ENCODE results near the gene TNFRSF9. TPM values are rescaled to one million over a fixed set of nuclear protein-coding genes. Genes with fewer than 3 reads are reported as not detected.

The TNFRSF9 gene
- total RNA-seq, 1 experiment from 2014 or later, result not detected

- TF ChIP-seq, protein P1, sequence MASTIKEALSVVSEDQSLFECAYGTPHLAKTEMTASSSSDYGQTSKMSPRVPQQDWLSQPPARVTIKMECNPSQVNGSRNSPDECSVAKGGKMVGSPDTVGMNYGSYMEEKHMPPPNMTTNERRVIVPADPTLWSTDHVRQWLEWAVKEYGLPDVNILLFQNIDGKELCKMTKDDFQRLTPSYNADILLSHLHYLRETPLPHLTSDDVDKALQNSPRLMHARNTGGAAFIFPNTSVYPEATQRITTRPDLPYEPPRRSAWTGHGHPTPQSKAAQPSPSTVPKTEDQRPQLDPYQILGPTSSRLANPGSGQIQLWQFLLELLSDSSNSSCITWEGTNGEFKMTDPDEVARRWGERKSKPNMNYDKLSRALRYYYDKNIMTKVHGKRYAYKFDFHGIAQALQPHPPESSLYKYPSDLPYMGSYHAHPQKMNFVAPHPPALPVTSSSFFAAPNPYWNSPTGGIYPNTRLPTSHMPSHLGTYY (CRISPR knock-in tag; IDR thresholded peaks at IDR 0.05), result no peak
- TF ChIP-seq, protein P2, sequence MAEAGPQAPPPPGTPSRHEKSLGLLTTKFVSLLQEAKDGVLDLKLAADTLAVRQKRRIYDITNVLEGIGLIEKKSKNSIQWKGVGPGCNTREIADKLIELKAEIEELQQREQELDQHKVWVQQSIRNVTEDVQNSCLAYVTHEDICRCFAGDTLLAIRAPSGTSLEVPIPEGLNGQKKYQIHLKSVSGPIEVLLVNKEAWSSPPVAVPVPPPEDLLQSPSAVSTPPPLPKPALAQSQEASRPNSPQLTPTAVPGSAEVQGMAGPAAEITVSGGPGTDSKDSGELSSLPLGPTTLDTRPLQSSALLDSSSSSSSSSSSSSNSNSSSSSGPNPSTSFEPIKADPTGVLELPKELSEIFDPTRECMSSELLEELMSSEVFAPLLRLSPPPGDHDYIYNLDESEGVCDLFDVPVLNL (CRISPR knock-in tag; IDR thresholded peaks at IDR 0.05; ENCODE audit: borderline replicate concordance, low read depth), result no peak
- no peak for TF ChIP-seq IRF2 (CRISPR knock-in tag; IDR thresholded peaks at IDR 0.05; ENCODE audit: borderline replicate concordance, low read depth)
- TF ChIP-seq ATF1 (CRISPR knock-in tag; IDR thresholded peaks at IDR 0.05), result no peak
- no peak for TF ChIP-seq JUN (CRISPR knock-in tag; IDR thresholded peaks at IDR 0.05)
- TF ChIP-seq AR (CRISPR knock-in tag; IDR thresholded peaks at IDR 0.05), result no peak
- TF ChIP-seq, protein P3, sequence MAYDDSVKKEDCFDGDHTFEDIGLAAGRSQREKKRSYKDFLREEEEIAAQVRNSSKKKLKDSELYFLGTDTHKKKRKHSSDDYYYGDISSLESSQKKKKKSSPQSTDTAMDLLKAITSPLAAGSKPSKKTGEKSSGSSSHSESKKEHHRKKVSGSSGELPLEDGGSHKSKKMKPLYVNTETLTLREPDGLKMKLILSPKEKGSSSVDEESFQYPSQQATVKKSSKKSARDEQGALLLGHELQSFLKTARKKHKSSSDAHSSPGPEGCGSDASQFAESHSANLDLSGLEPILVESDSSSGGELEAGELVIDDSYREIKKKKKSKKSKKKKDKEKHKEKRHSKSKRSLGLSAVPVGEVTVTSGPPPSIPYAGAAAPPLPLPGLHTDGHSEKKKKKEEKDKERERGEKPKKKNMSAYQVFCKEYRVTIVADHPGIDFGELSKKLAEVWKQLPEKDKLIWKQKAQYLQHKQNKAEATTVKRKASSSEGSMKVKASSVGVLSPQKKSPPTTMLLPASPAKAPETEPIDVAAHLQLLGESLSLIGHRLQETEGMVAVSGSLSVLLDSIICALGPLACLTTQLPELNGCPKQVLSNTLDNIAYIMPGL (CRISPR knock-in tag; IDR thresholded peaks at IDR 0.05), result no peak
- no peak for TF ChIP-seq GTF2I (CRISPR knock-in tag; conservative IDR thresholded peaks at IDR 0.05)
Measured at GRCh38 chr1:7962636-7963377, 22.2 kb upstream of the TNFRSF9 start (continued).

- DNase-seq (ENCODE audit: low spot score), result no peak
- Mint-ChIP-seq H3K9me3 (no peaks in the 10 kb centered on the region), H3K27ac (peak overlapping the region; percentile 80), H3K4me3 (peak overlapping the region; percentile 100), H3K36me3 (peaks cover 35% of the 10 kb centered on the region), H3K27me3 (ENCODE audit: low read depth) (peaks cover 4% of the 10 kb centered on the region; the same call in 1 of the 2 replicates), H3K4me1 (peaks cover 11% of the 10 kb centered on the region; the same call in 1 of the 2 replicates)
- ATAC-seq, result no peak
- ChIA-PET POLR2A (interaction anchor here (0.6 kb wide), 1 partner anchor 18 kb away, joined by 3 read pairs; no protein-coding TSS in a partner anchor), CTCF (interaction anchor here (1.0 to 1.5 kb wide), 2 partner anchors 13 to 352 kb away, joined by 3 to 10 read pairs; no protein-coding TSS in a partner anchor)
- TF ChIP-seq, protein P4, sequence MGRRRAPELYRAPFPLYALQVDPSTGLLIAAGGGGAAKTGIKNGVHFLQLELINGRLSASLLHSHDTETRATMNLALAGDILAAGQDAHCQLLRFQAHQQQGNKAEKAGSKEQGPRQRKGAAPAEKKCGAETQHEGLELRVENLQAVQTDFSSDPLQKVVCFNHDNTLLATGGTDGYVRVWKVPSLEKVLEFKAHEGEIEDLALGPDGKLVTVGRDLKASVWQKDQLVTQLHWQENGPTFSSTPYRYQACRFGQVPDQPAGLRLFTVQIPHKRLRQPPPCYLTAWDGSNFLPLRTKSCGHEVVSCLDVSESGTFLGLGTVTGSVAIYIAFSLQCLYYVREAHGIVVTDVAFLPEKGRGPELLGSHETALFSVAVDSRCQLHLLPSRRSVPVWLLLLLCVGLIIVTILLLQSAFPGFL (CRISPR knock-in tag; IDR thresholded peaks at IDR 0.05; ENCODE audit: borderline replicate concordance), result 0 out of 2 replicates have a peak, but pooled peaks have one; percentile 13
- TF ChIP-seq HMGA2 (CRISPR knock-in tag; IDR thresholded peaks at IDR 0.05), result no peak
- TF ChIP-seq, protein P5, sequence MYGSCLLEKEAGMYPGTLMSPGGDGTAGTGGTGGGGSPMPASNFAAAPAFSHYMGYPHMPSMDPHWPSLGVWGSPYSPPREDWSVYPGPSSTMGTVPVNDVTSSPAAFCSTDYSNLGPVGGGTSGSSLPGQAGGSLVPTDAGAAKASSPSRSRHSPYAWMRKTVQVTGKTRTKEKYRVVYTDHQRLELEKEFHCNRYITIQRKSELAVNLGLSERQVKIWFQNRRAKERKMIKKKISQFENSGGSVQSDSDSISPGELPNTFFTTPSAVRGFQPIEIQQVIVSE (CRISPR knock-in tag; IDR thresholded peaks at IDR 0.05; ENCODE audit: borderline replicate concordance), result no peak
Measured at GRCh38 chr1:7962014-7962335, 21.3 kb upstream of the TNFRSF9 start.
